HG03108 (cell line): ENCODE data around the gene PPL.

ENCODE experiments used
- ATAC-seq: cut with Tn5 transposase; IDR thresholded peaks from one replicate; pipeline ENCODE4 v1.9.1; 2021; ENCODE audit warnings: moderate library complexity; ENCODE audit not compliant: unreplicated experiment

PPL gene

GRCh38 chr16:4892361-4893102, 44.4 kb downstream of the PPL start:
- ATAC-seq, result no peak

- ATAC-seq, result no peak
Observed at GRCh38 chr16:4891886-4892216, 45.1 kb downstream of the PPL start.

- ATAC-seq, result no peak
Observed at GRCh38 chr16:4891097-4891885, 45.7 kb downstream of the PPL start.

GRCh38 chr16:4890686-4891085, 46.3 kb downstream of the PPL start:
- no peak for ATAC-seq

GRCh38 chr16:4890026-4890425, 46.9 kb downstream of the PPL start:
- no peak for ATAC-seq

GRCh38 chr16:4888428-4889135, 48.4 kb downstream of the PPL start:
- ATAC-seq, result no peak

GRCh38 chr16:4886151-4886550, 50.8 kb downstream of the PPL start:
- ATAC-seq, result no peak

- no peak for ATAC-seq
Observed at GRCh38 chr16:4884972-4885874, 51.7 kb downstream of the PPL start.

GRCh38 chr16:4884209-4884608, 52.7 kb downstream of the PPL start:
- no peak for ATAC-seq

- ATAC-seq, result no peak
Observed at GRCh38 chr16:4883501-4883900, 53.4 kb downstream of the PPL start.

- ATAC-seq, result no peak
Observed at GRCh38 chr16:4882633-4883285, 54.2 kb downstream of the PPL start.

- ATAC-seq, result no peak
Observed at GRCh38 chr16:4882000-4882632, 54.8 kb downstream of the PPL start.

- ATAC-seq, result no peak
Observed at GRCh38 chr16:4880006-4880580, 56.9 kb downstream of the PPL start.

- no peak for ATAC-seq
Observed at GRCh38 chr16:4879049-4879448, 57.9 kb downstream of the PPL start.

GRCh38 chr16:4877380-4877685, 59.6 kb downstream of the PPL start:
- no peak for ATAC-seq

GRCh38 chr16:4876646-4877379, 60.1 kb downstream of the PPL start:
- ATAC-seq, result no peak

- ATAC-seq, result no peak
Observed at GRCh38 chr16:4874666-4875065, 62.3 kb downstream of the PPL start.

- no peak for ATAC-seq
Observed at GRCh38 chr16:4873091-4873490, 63.9 kb downstream of the PPL start.

GRCh38 chr16:4871071-4871470, 65.9 kb downstream of the PPL start:
- ATAC-seq, result no peak
